Neutrophil (primary cell): ENCODE results near the gene TTYH3.

ENCODE experiments used
- H3K27ac ChIP-seq: fragments of 200-600 bp; sonication (generic); 2 replicates; pipeline ENCODE4 v1.5.1; 2016; ENCODE audit warnings: mild to moderate bottlenecking, moderate library complexity
- H3K27me3 ChIP-seq: fragments of 200-600 bp; sonication (generic); 2 replicates; pipeline ENCODE4 v1.6.0; 2016; ENCODE audit warnings: mild to moderate bottlenecking
- H3K36me3 ChIP-seq: fragments of 200-600 bp; sonication (generic); 2 replicates; pipeline ENCODE4 v1.5.1; 2017
- H3K4me1 ChIP-seq, 2 experiments: fragments of 200-600 bp in 1 of 2; sonication (generic) in 1 of 2; 1 replicate in 1 of 2; 2 replicates in 1 of 2; pipeline versions ENCODE4 v1.5.1 to v1.6.1; 2013 to 2016; ENCODE audit warnings: low read depth in 1 of 2, low read length in 1 of 2, mild to moderate bottlenecking in 1 of 2, moderate library complexity in 1 of 2; ENCODE audit not compliant: control insufficient read depth in 1 of 2, insufficient read depth in 1 of 2
- H3K4me3 ChIP-seq, 2 experiments: fragments of 200-600 bp in 1 of 2; sonication (generic) in 1 of 2; 1 replicate in 1 of 2; 2 replicates in 1 of 2; pipeline ENCODE4 v1.5.1; 2013 to 2016; ENCODE audit warnings: low read depth in 1 of 2, low read length in 1 of 2, mild to moderate bottlenecking in 1 of 2, moderate library complexity in 1 of 2
- H3K9me3 ChIP-seq: fragments of 200-600 bp; sonication (generic); 2 replicates; pipeline ENCODE4 v1.5.1; 2016
- TF ChIP-seq, protein P1 (sequence below): fragments of 200-600 bp; sonication (generic); IDR thresholded peaks from 2 replicates; pipeline ENCODE4 v1.5.1; 2016; ENCODE audit warnings: antibody characterized with exemption

TTYH3 gene

DNA sequence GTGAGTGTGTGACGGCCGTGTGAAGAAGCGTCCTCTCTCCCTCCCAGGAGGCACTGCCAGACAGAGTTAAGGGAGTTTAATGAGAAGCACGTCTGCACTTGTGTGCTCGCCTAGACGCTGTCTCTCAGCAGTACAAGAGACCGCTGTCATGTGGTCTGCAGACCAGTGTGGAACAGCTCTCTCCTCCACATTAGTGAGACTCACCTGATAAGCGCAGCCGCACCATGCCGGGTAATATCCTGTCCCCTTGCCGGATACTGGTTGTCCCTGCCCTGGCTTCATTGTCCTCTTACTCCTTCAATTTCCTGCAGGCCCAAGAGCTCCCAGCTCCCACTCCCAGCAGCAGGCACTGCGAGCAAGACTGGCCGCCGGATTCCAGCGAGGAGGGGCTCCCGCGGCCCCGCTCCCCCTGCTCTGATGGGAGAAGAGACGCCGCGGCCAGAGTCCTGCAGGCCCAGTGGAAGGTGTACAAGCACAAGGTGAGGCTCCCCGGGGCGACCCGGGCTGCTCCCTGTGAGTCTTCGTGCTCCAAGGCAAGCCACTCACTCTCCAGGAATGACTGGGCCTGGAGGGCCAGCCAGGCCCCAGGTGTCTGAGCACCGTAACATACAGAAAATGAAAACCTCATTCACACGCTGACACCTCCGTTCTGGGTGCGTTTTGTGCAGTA is 33.5 kb upstream of the TTYH3 start:
- no peaks in the 10 kb centered on the region for H3K9me3 ChIP-seq
- no peaks in the 10 kb centered on the region for H3K4me1 ChIP-seq
- no peak overlapping the region for H3K27ac ChIP-seq
- TF ChIP-seq, protein P1, sequence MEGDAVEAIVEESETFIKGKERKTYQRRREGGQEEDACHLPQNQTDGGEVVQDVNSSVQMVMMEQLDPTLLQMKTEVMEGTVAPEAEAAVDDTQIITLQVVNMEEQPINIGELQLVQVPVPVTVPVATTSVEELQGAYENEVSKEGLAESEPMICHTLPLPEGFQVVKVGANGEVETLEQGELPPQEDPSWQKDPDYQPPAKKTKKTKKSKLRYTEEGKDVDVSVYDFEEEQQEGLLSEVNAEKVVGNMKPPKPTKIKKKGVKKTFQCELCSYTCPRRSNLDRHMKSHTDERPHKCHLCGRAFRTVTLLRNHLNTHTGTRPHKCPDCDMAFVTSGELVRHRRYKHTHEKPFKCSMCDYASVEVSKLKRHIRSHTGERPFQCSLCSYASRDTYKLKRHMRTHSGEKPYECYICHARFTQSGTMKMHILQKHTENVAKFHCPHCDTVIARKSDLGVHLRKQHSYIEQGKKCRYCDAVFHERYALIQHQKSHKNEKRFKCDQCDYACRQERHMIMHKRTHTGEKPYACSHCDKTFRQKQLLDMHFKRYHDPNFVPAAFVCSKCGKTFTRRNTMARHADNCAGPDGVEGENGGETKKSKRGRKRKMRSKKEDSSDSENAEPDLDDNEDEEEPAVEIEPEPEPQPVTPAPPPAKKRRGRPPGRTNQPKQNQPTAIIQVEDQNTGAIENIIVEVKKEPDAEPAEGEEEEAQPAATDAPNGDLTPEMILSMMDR, result no peak
- no peaks in the 10 kb centered on the region for H3K27me3 ChIP-seq
- no peak overlapping the region for H3K4me3 ChIP-seq
- H3K36me3 ChIP-seq, result peaks cover 70% of the 10 kb centered on the region

DNA sequence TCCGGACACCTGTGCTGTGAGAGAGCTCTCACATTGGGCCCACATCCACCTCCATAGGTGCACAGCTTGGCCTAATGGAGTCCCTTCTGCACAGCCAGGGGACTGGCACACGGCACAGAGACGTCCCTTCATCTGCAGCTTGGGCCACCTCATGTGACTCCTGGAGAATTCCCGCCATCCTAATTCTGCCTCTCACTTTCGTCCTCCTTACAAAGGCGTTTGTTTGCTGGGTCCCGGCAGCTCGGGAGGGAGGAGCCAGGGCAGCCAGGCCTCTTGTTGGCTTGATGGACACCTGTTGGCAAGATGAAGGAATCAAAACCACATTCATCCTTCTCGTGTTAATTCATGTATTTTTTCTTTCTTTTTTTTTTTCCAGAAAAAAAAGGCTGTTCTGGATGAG is 30.7 kb upstream of the TTYH3 start:
- H3K4me1 ChIP-seq, result no peaks in the 10 kb centered on the region
- peaks cover 44% of the 10 kb centered on the region for H3K36me3 ChIP-seq
- H3K27me3 ChIP-seq, result no peaks in the 10 kb centered on the region
- TF ChIP-seq, protein P1, result no peak
- H3K27ac ChIP-seq, result no peak overlapping the region
- H3K4me3 ChIP-seq, result no peak overlapping the region
- H3K9me3 ChIP-seq, result no peaks in the 10 kb centered on the region

DNA sequence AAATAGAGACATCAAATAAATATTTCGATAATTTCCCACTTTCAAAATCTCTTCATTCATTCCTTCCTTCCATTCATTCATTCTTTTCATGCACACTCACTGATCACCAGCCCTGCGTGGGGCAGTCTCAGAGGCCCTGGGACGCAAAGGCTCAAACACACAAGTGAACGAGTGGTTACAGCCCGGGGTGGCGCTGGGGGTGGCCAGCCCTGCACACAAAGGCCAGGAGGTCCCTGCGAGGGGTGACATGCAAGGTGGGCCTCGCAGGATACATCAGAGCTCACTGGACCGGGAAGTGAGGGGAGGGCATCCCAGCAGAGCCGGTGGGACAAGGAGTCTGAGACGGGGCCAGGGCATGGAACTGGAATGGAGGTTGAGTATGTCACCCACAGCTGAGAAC is 29.9 kb upstream of the TTYH3 start:
- Histone ChIP-seq H3K4me3 (no peak overlapping the region), H3K9me3 (no peaks in the 10 kb centered on the region), H3K4me1 (peaks cover 0 to under 1% of the 10 kb centered on the region in 2 experiments), H3K27me3 (peaks cover 5% of the 10 kb centered on the region), H3K27ac (no peak overlapping the region), H3K36me3 (peaks cover 44% of the 10 kb centered on the region)
- TF ChIP-seq, protein P1, result no peak

DNA sequence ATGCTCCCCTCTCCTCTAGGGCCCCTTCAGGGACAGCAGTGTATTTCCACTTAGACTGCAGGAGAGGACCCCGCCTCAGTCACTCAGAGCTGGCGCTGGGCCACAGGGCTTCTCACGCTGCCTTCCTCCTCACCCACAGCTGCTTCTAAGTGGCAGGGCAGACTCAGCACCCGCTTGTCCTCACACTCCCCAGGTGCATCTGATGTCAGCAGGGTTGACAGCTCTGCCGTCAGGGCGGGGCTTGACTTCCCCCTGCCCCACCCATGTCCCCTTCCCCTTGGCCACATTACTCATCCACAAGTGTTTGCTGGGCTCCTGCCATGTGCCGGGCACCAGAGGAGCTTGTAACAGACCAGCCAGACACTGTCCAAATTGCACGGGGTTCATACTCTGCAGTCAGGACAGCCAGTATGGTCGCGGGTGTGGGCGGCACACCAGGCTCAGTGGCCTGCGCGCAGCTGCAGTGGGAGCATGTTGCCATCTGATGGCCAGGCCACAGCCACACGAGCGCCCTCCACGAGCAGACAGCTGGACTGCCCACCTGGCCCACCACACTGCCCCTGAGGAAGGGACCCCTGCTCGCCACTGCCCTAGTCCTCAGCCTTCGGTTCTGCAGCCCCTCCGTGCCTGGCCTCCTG is 29.3 kb upstream of the TTYH3 start:
- H3K9me3 ChIP-seq, result no peaks in the 10 kb centered on the region
- TF ChIP-seq, protein P1, result no peak
- H3K4me3 ChIP-seq, result no peak overlapping the region
- no peak overlapping the region for H3K27ac ChIP-seq
- peaks cover under 1 to 7% of the 10 kb centered on the region in 2 experiments for H3K4me1 ChIP-seq
- H3K36me3 ChIP-seq, result peaks cover 41% of the 10 kb centered on the region
- peaks cover 7% of the 10 kb centered on the region for H3K27me3 ChIP-seq

DNA sequence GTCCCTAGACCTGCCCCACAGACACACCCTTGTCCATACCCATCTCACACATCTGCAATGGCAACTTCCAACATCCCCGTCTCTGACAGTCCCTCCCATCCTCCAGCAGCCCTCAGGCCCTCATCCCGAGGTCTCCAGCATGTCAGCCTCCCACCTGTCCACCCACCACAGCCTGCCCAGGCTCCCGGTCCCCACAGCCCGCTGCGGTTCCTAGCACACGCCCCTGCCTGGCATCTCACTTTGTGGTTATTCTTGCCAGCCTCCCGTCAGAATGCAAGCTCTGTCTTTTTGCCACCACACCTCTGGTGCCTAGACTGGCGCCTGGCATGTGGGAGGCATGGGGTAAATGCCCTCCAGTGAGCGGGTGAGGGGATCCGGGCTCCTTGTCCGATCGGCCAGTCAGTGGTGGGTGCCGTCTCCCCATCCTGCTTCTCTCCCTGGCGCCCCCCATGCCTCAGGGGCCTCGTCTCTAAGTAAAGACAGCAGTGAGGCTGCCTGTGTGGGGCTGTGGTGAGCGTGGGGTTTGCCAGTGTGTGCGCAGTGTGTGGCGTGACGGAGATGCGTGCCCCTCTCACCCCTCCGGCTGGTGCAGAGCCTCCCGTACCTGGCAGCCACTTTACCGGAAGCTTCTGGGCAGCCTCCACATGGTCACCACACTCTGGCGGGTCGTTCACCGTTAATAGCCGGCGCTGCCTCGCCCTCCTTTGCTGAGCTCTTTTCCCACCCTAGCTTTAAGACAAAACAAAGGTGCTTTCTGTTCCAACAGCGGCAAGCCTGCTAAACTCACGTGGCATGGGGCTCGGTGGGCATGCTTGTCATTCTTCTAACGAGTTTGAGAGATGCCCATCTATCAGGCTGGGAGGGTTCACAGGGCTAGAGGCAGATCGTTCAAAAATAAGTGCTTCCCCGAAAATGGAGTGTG is 28.5 kb upstream of the TTYH3 start:
- no peaks in the 10 kb centered on the region for H3K9me3 ChIP-seq
- H3K36me3 ChIP-seq, result peaks cover 33% of the 10 kb centered on the region
- H3K4me3 ChIP-seq, result no peak overlapping the region
- no peak overlapping the region for H3K27ac ChIP-seq
- peaks cover 7% of the 10 kb centered on the region for H3K27me3 ChIP-seq
- TF ChIP-seq, protein P1, result no peak
- H3K4me1 ChIP-seq, result peaks cover 8 to 14% of the 10 kb centered on the region in 2 experiments
